OCI-LY1 (cell line): Measurements from ENCODE around the gene PYY.

ENCODE experiments used
- EZH2 ChIP-seq: fragments of 200-600 bp; sonication (generic), shearing (Covaris generic); IDR thresholded peaks from 2 replicates; pipeline ENCODE4 v1.8.0; 2017; ENCODE audit warnings: borderline replicate concordance, mixed run types, mild to moderate bottlenecking, antibody characterized with exemption, low read length, moderate library complexity, mixed read lengths
- TF ChIP-seq, protein P1 (sequence below): fragments of 200-600 bp; sonication (generic), shearing (Covaris generic); IDR thresholded peaks from 2 replicates; pipeline ENCODE4 v1.5.1; 2017; ENCODE audit warnings: mild to moderate bottlenecking, antibody characterized with exemption, low read length, moderate library complexity, mixed read lengths

DNA sequence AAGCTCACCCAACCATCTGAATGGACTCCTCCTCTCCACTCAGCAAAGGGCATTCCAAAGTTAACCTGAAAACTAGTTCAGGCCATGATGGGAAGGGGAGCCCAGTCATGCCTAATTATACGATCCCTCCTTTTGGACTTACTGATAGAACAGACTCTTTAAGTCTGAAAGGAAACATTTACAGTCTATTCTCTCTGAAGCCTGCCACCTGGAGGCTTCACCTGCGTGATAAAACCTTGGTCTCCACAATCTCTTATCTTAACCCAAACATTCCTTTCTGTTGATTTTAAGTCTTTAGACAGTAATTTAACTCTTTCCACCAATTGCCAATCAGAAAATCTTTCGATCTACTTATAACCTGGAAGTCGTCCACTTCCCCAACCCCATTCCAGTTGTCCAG is 37.4 kb downstream of the PYY start:
- TF ChIP-seq, protein P1, sequence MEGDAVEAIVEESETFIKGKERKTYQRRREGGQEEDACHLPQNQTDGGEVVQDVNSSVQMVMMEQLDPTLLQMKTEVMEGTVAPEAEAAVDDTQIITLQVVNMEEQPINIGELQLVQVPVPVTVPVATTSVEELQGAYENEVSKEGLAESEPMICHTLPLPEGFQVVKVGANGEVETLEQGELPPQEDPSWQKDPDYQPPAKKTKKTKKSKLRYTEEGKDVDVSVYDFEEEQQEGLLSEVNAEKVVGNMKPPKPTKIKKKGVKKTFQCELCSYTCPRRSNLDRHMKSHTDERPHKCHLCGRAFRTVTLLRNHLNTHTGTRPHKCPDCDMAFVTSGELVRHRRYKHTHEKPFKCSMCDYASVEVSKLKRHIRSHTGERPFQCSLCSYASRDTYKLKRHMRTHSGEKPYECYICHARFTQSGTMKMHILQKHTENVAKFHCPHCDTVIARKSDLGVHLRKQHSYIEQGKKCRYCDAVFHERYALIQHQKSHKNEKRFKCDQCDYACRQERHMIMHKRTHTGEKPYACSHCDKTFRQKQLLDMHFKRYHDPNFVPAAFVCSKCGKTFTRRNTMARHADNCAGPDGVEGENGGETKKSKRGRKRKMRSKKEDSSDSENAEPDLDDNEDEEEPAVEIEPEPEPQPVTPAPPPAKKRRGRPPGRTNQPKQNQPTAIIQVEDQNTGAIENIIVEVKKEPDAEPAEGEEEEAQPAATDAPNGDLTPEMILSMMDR = no peak
- TF ChIP-seq EZH2 = no peak
